Right lobe of liver (tissue), 4 donors: ENCODE data around the gene DNAJB14.

Experiments
- POLR2A ChIP-seq: fragments of 450-650 bp; IDR thresholded peaks from one replicate; pipeline ENCODE4 v1.6.1; 2017; ENCODE audit warnings: antibody characterized with exemption, mild to moderate bottlenecking
- TF ChIP-seq, protein P1 (sequence below), 4 donors: fragments of 200-600 bp in 3 of 4; fragments of 450-650 bp in 1 of 4; IDR thresholded peaks; one replicate each; pipeline versions ENCODE4 v1.5.1 to v1.8.0; 2016 to 2022; ENCODE audit warnings: antibody characterized with exemption in 4 of 4, mild to moderate bottlenecking in 2 of 4
- donor health status: DM: no; HTN: no; CAD: no.
- donor health status: DM: no; HTN: no; CAD: no.
- donor health status: DM: no; HTN: yes; CAD: no.

DNA sequence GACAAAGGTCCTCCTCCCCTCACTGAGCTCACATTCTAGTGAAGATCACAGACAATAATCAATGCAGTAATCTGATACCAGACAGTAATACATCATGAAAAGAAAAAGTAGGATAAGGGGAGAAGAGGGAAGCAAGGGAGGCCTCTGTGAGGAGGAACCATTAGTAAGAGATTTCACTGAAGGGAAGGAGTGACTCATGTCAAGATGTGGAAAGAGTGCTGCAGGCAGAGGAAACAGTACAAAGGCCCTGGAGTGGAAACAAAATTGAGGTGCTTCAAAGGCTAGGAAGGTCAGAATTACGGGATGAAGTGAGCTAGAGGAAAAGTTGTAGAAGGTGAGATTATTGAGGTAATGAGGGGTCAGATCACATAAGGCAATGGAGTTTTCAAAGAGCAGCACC lies 90.3 kb downstream of the DNAJB14 start:
- TF ChIP-seq POLR2A: no peak
- TF ChIP-seq, protein P1, sequence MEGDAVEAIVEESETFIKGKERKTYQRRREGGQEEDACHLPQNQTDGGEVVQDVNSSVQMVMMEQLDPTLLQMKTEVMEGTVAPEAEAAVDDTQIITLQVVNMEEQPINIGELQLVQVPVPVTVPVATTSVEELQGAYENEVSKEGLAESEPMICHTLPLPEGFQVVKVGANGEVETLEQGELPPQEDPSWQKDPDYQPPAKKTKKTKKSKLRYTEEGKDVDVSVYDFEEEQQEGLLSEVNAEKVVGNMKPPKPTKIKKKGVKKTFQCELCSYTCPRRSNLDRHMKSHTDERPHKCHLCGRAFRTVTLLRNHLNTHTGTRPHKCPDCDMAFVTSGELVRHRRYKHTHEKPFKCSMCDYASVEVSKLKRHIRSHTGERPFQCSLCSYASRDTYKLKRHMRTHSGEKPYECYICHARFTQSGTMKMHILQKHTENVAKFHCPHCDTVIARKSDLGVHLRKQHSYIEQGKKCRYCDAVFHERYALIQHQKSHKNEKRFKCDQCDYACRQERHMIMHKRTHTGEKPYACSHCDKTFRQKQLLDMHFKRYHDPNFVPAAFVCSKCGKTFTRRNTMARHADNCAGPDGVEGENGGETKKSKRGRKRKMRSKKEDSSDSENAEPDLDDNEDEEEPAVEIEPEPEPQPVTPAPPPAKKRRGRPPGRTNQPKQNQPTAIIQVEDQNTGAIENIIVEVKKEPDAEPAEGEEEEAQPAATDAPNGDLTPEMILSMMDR (IDR thresholded peaks at IDR 0.05): no peak
